ENCODE results near the gene SGSH.

The SGSH gene

GRCh38 chr17:80261159-80261894 is 41.2 kb upstream of the SGSH start (continued):
- TF ChIP-seq ZNF214 (tag by site-specific recombination; IDR thresholded peaks at IDR 0.05; ENCODE audit: borderline replicate concordance): no peak
- TF ChIP-seq ZNF10 (tag by site-specific recombination; IDR thresholded peaks at IDR 0.05): no peak
- no peak for TF ChIP-seq FEZF1 (tag by site-specific recombination; IDR thresholded peaks at IDR 0.05)
- TF ChIP-seq RBAK (tag by site-specific recombination; IDR thresholded peaks at IDR 0.05): no peak
- TF ChIP-seq GLI4 (tag by site-specific recombination; IDR thresholded peaks at IDR 0.05): no peak
- no peak for TF ChIP-seq ZNF112 (tag by site-specific recombination; IDR thresholded peaks at IDR 0.05)
- TF ChIP-seq ZNF596 (tag by site-specific recombination; IDR thresholded peaks at IDR 0.05): no peak
- no peak for TF ChIP-seq TSHZ1 (tag by site-specific recombination; IDR thresholded peaks at IDR 0.05; ENCODE audit: borderline replicate concordance)
- no peak for TF ChIP-seq ZNF292 (tag by site-specific recombination; IDR thresholded peaks at IDR 0.05; ENCODE audit: borderline replicate concordance, low read depth)
- no peak for TF ChIP-seq ZNF670 (tag by site-specific recombination; IDR thresholded peaks at IDR 0.05; ENCODE audit: low read depth)
- no peak for TF ChIP-seq ZFP41 (tag by site-specific recombination; IDR thresholded peaks at IDR 0.05; ENCODE audit: borderline replicate concordance)
- TF ChIP-seq ZNF843 (tag by site-specific recombination; IDR thresholded peaks at IDR 0.05): no peak
- peak; percentile 64 for TF ChIP-seq SCRT2 (tag by site-specific recombination; IDR thresholded peaks at IDR 0.05)
- no peak for TF ChIP-seq ZXDB (tag by site-specific recombination; IDR thresholded peaks at IDR 0.05)
- TF ChIP-seq ZNF549 (tag by site-specific recombination; IDR thresholded peaks at IDR 0.05): no peak
- TF ChIP-seq ZNF768 (tag by site-specific recombination; IDR thresholded peaks at IDR 0.05): no peak
- TF ChIP-seq ZFP37 (tag by site-specific recombination; IDR thresholded peaks at IDR 0.05): no peak
- TF ChIP-seq ZNF404 (tag by site-specific recombination; IDR thresholded peaks at IDR 0.05): no peak
- TF ChIP-seq CTCF (tag by site-specific recombination; IDR thresholded peaks at IDR 0.05): 0 out of 2 replicates have a peak, but pooled peaks have one; percentile 7
- TF ChIP-seq PRDM6 (tag by site-specific recombination; IDR thresholded peaks at IDR 0.05): no peak
- no peak for TF ChIP-seq ZNF704 (tag by site-specific recombination; IDR thresholded peaks at IDR 0.05)
- TF ChIP-seq OSR2 (tag by site-specific recombination; IDR thresholded peaks at IDR 0.05): no peak
- TF ChIP-seq ZNF792 (tag by site-specific recombination; IDR thresholded peaks at IDR 0.05): no peak
- TF ChIP-seq ZBTB10 (tag by site-specific recombination; IDR thresholded peaks at IDR 0.05): 0 out of 2 replicates have a peak, but pooled peaks have one; percentile 26
- TF ChIP-seq ZNF148 (tag by site-specific recombination; IDR thresholded peaks at IDR 0.05; ENCODE audit: borderline replicate concordance): no peak
- no peak for TF ChIP-seq ZNF248 (tag by site-specific recombination; IDR thresholded peaks at IDR 0.05)
- TF ChIP-seq TCF7L2 (IDR thresholded peaks at IDR 0.05; ENCODE audit: borderline replicate concordance, low read depth, low read length): no peak

Data from HEK293 (cell line).